Femur (tissue), 1 donor: ENCODE data around the gene PPIC.

Experiments
- DNase-seq: peaks from one replicate; pipeline ENCODE4 v3.0.0-alpha.2; 2017

PPIC gene

DNA sequence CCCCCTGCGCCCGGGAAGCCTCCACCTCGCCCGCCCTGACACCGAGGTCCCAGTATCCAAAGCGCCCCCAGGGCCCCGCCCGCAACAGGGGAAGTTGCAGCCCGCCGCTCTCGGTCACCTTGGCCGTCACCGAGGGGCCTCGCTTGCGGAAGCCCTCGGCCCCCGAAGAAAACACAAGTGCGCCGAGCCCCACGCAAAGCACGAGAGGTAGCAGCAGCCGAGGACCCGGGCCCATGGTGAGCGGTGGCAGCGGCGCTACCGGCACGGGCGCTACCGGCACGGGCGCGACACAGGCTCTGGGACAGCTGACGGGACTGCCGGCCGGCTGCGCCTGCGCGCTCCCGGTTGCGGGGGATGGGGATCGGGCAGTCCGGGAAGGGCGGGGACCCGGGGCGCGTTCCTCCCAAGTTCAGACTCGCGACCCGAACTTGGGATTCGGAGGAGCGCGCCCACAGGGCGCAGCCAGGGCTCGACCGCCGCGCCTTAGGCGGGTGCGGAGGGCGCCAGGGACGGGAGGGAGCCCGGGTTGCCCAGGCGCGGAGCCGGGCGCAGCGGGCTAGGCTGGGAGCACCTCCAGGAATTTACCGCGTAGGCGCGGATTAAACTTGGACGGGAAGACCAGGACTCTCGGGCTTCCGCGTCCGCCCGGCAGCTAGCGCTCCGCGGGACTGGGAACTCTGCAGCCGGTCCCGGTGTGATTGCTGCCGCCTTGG lies at the start of gene PPIC:
TSS of gene PPIC (minus strand) at position 335 of the 713 bp plus-strand sequence. CDS start at position 235, 100 bp downstream.
- peak; percentile 91 for DNase-seq

GRCh38 chr5:123085638-123086286 lies 49.2 kb upstream of the PPIC start:
- DNase-seq, result no peak

- no peak for DNase-seq
These were observed 48.4 kb upstream of the PPIC start for GRCh38 chr5:123084730-123085605.

DNA sequence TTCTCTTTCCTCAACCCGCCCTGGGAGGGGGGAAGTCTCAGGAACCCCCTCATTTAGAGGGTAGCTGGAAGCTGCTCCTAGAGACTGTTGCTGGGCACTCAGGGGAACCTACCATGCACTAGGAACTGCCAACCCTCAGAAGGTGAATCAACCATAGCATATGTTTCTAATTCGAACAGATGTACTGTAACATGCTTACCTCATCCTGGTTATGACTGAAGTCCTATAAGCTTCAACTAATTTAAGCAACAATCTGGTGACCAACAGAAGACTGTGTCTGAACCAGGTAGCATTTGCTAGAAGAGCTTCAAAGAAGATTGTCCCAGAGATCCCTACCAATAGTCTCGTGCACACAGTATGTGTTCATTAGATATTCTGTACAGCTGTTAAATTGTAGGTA lies 46.8 kb upstream of the PPIC start:
- no peak for DNase-seq

- no peak for DNase-seq
These were observed 43.7 kb upstream of the PPIC start for GRCh38 chr5:123080215-123080614.

- DNase-seq, result no peak
These were observed 39.1 kb upstream of the PPIC start for GRCh38 chr5:123075521-123076163.

DNA sequence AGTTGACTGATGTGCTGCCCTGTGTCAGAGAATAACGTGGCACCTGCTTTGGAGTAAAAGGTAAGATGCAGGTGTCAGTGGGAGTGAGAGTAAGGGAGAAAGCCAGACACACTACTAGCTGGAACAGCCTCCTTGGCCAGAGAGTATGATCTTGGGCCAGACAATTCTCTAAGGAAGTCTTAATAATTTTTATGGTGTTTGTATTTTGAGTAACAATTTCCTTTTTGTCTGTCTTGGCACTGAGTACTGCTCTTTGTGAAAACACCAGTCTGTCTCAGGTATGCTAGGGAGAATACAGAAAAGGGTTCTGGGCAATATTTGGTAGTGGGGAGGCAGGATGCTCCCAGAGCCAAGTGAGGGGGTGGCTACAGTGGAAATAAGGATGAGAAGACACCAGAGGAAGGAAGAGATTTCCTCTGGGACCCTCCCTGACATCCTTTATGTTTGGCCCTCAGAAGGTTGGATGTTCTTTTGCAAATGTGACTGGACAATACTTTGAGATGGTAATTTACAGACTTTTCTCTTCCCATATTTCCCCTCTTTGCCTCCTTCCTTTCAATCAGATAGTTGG lies 31.9 kb upstream of the PPIC start:
- no peak for DNase-seq

- DNase-seq, result no peak
These were observed 29.5 kb upstream of the PPIC start for GRCh38 chr5:123066016-123066415.

GRCh38 chr5:123059455-123059854 lies 22.9 kb upstream of the PPIC start:
- DNase-seq, result no peak

GRCh38 chr5:123051206-123051605 lies 14.7 kb upstream of the PPIC start:
- no peak for DNase-seq

DNA sequence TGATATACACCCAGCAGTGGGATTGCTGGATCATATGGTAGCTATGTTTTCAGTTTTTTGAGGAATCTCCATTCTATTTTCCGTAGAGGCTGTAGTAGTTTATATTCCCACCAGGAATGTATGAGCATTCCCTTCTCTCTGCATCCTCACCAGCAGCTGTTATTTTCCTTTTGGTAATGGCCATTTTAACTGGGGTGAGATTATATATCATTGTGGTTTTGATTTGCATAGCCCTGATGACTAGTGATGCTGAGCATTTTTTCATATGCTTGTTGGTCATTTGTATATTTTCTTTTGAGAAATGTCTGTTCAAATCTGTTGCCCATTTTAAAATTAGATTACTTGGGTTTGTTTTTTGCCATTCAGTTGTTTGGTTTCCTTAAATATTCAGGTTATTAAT lies 11.2 kb upstream of the PPIC start:
- DNase-seq, result no peak

GRCh38 chr5:123046222-123046621 lies 9.7 kb upstream of the PPIC start:
- no peak for DNase-seq

DNA sequence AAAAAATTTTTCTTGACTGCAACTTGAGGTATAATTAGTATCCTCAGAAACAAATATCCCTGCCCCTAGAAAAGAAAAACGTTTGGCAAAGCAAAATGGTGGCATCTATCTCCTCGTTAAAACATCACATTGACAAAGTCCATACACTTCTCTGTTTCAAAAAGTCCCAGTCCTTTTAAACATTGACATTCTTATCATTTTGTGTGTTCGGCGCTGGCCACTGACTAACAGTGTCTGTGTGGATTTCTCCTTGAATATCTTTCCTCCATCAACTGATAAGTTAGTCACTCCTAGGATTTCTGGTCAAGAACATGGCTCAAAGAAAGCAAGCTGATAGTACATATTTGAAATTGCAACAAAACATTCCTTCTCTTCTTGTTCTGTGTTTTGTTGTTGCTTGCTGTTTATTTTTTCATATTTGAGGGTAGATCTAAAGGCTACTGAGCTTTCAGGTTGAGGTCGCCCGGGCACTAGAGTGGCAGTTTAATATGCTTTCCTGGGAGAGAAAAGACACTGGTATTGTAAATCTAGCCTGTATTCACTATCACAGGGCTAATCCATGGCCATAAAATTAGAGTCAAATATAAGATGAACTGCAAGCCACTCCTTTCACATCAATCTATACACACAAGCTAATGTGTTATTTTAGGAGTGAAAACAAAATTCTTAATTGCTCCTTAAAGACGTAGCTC lies 8.5 kb upstream of the PPIC start:
- DNase-seq, result no peak

- no peak for DNase-seq
These were observed 3.1 kb upstream of the PPIC start for GRCh38 chr5:123039673-123040072.

DNA sequence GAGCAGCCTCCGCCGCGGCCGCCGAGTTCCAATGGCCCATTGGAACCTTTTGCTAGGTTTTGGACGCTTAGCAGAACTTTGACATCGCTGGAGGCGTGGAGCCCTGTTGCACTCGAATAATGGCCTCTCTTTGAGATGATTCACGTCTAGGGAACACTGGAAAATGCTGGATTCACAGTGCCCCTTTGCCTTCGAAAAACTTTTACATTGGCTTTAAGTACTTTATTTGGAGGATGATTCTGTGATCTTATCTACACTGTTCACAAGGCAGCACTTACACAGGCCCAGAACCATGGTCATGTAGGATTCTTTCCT lies 536 bp upstream of the PPIC start:
- no peak for DNase-seq

DNA sequence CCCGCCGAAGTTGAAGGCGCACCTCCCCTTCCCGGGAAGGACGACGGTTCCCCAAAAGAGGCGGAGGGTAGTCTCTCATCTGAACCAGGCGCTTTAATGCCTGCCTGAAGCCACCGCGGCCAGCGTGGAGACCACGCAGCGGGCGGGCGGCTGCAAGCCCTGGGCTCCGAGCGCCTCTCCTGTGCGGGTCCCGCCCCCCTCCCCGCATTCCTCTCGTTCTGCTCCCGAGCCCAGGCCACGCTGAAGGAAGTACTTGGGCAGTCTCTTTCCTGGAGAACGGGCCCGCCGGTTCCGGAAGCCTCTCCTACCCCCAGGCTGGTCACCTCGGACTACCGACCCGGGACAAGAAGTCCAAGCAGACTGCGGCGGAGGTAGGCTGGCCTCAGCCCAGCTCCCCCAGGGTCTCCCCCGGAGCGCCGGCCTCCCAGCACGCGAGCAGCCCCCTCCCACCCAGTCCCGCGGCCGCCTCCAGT lies 571 bp downstream of the PPIC start:
- DNase-seq, result peak; percentile 63

- DNase-seq, result peak; percentile 56
These were observed 1.1 kb downstream of the PPIC start for GRCh38 chr5:123035360-123035917.

DNA sequence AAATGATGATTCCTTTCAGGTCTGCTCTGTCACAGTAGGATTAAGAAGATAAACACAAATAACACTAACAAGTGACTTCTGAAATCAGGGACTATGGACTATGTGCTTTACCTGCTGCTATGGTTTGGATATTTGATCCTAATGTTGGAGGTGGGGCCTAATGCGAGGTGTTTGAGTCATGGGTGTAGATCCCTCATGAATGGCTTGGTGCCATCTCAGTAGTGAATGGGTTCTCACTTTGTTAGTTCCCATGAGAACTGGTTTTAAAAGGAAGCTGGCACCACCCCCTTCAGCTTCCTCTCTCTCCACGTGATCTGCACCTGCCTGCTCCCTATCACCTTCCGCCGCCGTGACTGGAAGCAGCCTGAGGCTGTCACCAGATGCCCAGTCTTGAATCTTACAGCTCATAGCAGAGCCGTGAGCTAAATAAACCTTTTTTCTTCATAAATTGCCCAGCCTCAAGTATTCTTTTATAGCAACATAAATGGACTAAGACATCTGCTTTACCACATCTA lies 3.3 kb downstream of the PPIC start:
- DNase-seq, result no peak

DNA sequence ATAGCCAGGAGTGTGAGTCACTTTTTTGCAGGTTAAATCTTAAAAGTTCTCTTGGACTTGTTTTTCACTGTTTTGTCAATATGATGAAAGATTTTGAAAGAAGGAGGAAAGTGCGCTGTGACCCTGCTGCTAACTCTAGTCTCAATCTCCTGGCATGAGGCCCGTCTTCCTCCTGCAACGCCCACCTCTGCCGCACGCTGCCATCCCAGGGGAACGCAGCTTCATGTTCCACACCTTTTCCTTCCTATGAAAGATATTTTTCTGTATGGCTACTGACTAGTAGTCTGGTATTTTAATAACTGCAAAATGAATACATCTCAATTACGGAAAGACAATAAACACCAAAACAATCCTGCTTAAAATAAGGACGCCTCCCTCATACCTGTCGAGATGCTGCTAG lies 8.3 kb downstream of the PPIC start:
- DNase-seq, result no peak

- DNase-seq, result no peak
These were observed 21.8 kb downstream of the PPIC start for GRCh38 chr5:123014689-123015088.

DNA sequence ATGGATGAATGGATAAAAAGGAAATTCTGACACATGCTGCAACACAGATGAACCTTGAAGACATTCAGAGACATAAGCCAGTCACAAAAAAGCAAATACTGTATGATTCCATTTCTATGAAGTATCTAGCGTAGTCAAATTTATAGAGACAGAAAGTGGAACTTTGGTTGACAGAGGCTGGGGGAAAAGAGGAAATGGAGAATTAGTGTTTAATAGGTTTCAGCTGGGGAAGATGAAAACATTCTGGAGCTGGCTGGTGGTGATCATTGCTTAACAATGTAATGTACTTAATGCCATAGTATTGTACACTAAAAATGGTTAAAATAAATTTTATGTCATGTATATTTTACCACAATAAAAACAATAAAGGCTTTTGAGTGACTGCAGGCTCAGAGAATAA lies 24.2 kb downstream of the PPIC start:
- DNase-seq, result no peak

- no peak for DNase-seq
These were observed 28.8 kb downstream of the PPIC start for GRCh38 chr5:123007754-123008153.
